Measurements from ENCODE around the gene TLCD3B. TPM values are rescaled to one million over a fixed set of nuclear protein-coding genes. Genes with fewer than 3 reads are reported as not detected.
A peak's percentile ranks its signal among the peaks of the same experiment; 100 is the strongest.
"Not testable (repeated sequence)": the region's sequence is repeated elsewhere in the genome, so short reads cannot be mapped to it uniquely, and the experiment has no call there.

The TLCD3B gene
- total RNA-seq, 1 donor from 2014 or later, result not detected

- no peak for DNase-seq (ENCODE audit: low spot score)
These were observed 29.9 kb upstream of the TLCD3B start for GRCh38 chr16:30060836-30061554.

- DNase-seq (ENCODE audit: low spot score), result no peak
These were observed 29.3 kb upstream of the TLCD3B start for GRCh38 chr16:30060346-30060745.

DNA sequence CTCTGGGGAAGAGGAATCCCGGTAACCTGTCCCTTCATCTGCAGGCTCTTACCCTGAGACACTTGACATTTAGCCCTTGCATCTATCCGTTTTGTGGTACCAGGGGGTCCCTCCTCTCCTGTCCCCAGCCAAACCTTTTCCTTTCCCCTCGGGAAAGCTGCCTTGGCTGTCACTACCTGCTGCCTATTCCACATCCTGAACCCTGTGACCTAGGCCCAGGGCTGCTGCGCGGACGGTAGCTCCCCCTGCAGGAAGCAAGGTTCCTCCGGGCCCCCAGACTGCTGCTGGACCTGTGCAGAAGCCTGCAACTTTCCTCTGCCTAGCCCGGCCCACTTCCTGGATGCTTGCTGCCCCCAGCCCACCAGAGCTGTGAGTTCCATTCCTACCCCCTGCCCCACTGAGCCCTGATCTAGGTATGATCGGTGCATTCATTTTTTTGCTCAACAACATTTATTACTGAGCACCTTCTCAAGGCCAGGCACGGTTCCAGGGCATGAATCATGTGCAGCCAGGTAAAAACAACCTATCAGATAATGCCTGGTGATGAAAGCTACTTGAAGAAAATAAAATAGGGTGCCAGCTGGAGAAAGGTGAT, 24.0 kb upstream of the TLCD3B start:
- DNase-seq (ENCODE audit: low spot score), result peak; percentile 41

DNA sequence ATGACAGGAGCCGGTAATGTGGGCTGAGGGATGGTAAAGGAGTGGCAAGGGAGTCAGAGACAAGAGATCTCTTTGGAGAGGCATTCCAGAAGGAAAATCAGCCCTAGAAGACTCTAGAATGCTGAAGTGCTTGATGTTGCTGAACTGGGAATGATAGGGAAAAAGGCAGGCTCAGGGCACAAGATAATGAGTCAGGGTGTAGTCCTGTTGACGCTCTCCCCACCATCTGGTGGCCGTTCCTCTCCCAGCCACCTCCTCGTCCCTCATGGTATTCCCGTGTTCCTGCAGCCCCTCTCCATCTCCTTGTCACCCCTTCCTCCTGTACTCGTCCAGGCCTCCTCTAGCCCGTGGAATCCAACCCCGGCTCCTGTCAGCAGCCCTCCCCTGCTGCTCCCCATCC, 23.4 kb upstream of the TLCD3B start:
- no peak for DNase-seq (ENCODE audit: low spot score)

- no peak for DNase-seq (ENCODE audit: low spot score)
These were observed 22.4 kb upstream of the TLCD3B start for GRCh38 chr16:30053376-30054015.

DNA sequence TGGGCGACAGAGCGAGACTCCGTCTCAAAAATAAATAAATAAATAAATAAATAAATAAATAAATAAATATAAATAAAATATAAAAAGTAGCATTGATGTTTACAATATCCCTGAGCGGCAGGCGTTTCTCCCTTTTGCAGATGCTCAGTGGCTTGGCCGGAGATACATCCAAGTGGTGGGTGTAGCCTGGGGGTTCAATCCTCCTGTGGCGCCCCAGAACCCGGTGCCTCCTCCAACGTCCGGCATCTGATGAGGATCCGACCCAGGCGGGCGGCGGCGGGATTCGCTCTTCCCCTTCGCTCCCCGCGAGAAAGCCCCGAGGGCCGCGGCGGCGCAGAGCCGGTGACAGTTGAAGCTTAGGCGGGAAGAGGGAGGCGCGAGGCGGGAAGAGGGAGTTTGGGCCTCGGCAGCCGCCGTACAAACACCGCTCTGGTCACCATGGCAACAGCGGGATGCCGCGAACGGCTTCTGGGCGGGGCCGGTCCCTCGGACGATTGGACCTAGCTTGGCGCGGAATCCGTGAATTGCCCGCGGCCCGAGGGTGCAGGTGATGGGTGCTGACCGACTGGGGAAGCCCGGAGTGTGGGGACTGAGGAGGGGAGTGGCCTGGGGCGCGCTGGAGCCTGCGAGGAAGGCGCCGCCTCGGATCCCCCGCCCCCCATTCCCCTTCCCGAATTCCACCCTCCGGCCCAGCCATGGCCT, 21.8 kb upstream of the TLCD3B start:
- peak; percentile 94 for DNase-seq (ENCODE audit: low spot score)

GRCh38 chr16:30051518-30051917, 20.4 kb upstream of the TLCD3B start:
- DNase-seq (ENCODE audit: low spot score), result no peak

GRCh38 chr16:30049871-30050270, 18.8 kb upstream of the TLCD3B start:
- DNase-seq (ENCODE audit: low spot score), result no peak

DNA sequence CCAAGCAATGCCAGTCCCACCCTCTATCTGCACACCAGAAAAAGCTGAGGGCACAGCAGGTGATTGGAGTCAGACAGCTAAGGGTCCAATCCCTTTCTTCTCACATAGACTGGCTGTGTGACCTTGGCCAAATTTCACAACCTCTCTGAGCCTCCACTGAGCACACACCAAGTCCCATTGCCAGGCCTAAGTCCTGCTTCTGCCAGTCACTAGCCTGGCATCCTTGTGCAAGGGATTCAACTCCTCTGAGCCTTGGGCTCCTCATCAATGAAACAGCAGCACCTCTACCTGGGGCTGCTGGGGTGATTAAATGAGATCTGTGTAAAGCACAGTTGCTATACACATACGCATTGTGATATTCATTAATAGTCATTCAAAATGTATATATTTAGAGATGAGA, 15.5 kb upstream of the TLCD3B start:
- no peak for DNase-seq (ENCODE audit: low spot score)

- no peak for DNase-seq (ENCODE audit: low spot score)
These were observed 15.1 kb upstream of the TLCD3B start for GRCh38 chr16:30046178-30046577.

DNA sequence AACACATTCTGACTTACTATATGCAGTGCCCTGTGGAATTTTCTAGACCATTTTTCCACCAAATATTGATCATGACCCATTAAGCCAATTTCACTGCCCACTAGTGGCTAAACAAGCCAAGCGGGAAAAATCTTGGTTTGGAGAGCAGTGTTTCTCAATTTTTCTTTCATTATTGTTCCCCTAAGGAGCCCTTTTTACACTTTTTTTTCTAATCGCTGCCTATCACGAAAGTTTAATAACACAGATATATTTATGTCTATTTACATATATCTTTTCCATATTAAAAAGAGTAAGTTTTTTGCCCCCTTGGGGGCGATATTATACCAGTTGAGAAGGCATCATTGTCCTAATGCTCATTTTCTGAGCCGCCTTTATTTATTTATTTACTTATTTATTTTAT, 10.8 kb upstream of the TLCD3B start:
- DNase-seq (ENCODE audit: low spot score), result no peak

- not testable (repeated sequence) for DNase-seq (ENCODE audit: low spot score)
These were observed 9.6 kb upstream of the TLCD3B start for GRCh38 chr16:30040690-30041089.

DNA sequence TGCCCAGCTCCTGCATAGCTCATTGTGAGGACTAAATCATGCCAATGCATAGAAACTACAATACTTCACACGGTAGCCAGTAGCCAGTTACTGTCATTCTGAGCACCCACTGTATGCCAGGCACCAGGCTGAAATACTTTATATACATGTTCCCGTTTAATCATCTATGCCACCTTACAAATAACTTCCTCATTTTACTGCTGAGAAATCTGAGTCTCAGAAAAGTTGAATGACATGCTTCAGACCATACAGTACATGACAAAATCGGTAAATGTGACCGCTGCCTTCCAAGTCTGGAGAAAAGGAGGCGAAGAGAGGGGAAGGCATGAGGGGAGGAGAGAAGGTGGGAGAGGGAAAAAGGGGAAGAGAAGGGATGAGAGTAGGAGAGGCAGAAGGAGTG, 9.2 kb upstream of the TLCD3B start:
- DNase-seq (ENCODE audit: low spot score), result no peak

DNA sequence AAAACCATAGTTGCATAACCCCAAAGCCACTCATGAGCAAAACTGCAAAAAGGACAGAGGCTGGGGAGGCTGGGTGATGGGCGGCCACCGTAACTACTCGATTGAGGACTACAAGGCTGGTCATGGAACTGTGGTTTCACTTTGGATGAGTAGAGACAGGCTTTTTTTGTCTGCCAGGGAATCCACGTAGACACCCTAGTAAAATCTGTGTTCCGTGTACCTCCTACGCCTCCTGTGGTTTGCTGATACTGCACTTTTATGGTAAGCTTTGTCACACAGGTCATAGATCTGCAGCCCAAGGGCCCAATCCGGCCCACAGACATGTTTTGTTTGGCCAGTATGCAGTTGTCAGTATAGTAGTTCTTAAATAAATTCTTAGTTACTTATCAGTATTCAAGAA, 2.2 kb upstream of the TLCD3B start:
- DNase-seq (ENCODE audit: low spot score), result no peak

- peak; percentile 57 for DNase-seq (ENCODE audit: low spot score)
These were observed 1.2 kb upstream of the TLCD3B start for GRCh38 chr16:30032083-30032819.

GRCh38 chr16:30031477-30031918, 427 bp upstream of the TLCD3B start:
- DNase-seq (ENCODE audit: low spot score), result no peak

- no peak for DNase-seq (ENCODE audit: low spot score)
These were observed 923 bp downstream of the TLCD3B start for GRCh38 chr16:30030011-30030685.

- no peak for DNase-seq (ENCODE audit: low spot score)
These were observed 2.5 kb downstream of the TLCD3B start for GRCh38 chr16:30028438-30029076.

- no peak for DNase-seq (ENCODE audit: low spot score)
These were observed 3.3 kb downstream of the TLCD3B start for GRCh38 chr16:30027588-30028437.

- no peak for DNase-seq (ENCODE audit: low spot score)
These were observed 4.6 kb downstream of the TLCD3B start for GRCh38 chr16:30026449-30026848.

All from mucosa of gallbladder (tissue), 1 donor.